GM23338 (cell line): ENCODE data around the gene BICDL1. TPM values are rescaled to one million over a fixed set of nuclear protein-coding genes. Genes with fewer than 3 reads are reported as not detected.
A peak's percentile ranks its signal among the peaks of the same experiment; 100 is the strongest.

Experiments
- ATAC-seq: fragments of 200-7000 bp; cut with Tn5 transposase; 3 replicates; pipeline ENCODE4 v1.9.1; 2020
- DNase-seq: peaks from one replicate; pipeline ENCODE4 v3.0.0-alpha.2; 2015; ENCODE audit warnings: low spot score
- H2AFZ ChIP-seq: fragments of 200-600 bp; sonication (generic); 2 replicates; pipeline ENCODE4 v1.8.0; 2016; ENCODE audit warnings: antibody characterized with exemption, mild to moderate bottlenecking, moderate library complexity
- H3F3A ChIP-seq: fragments of 200-600 bp; sonication (generic); replicated peaks from 2 replicates; pipeline ENCODE4 v1.8.0; 2017; ENCODE audit warnings: antibody characterized with exemption, mixed run types, low read depth
- H3K27ac ChIP-seq: fragments of 200-600 bp; sonication (generic); 2 replicates; pipeline ENCODE4 v1.6.1; 2016; ENCODE audit warnings: low read depth
- H3K27me3 ChIP-seq: fragments of 200-600 bp; sonication (generic); 2 replicates; pipeline ENCODE4 v1.8.0; 2016; ENCODE audit warnings: mild to moderate bottlenecking, mixed run types, moderate library complexity; ENCODE audit not compliant: insufficient read depth
- H3K36me3 ChIP-seq: fragments of 200-600 bp; sonication (generic); 2 replicates; pipeline ENCODE4 v1.8.0; 2016; ENCODE audit warnings: mild to moderate bottlenecking; ENCODE audit not compliant: insufficient read depth
- H3K4me1 ChIP-seq: fragments of 200-600 bp; sonication (generic); 2 replicates; pipeline ENCODE4 v1.8.0; 2016; ENCODE audit warnings: mild to moderate bottlenecking, moderate library complexity; ENCODE audit not compliant: insufficient read depth
- H3K4me2 ChIP-seq: fragments of 200-600 bp; sonication (generic); 2 replicates; pipeline ENCODE4 v1.7.1; 2017; ENCODE audit warnings: mixed run types
- H3K4me3 ChIP-seq: fragments of 200-600 bp; sonication (generic); 2 replicates; pipeline ENCODE4 v1.6.1; 2016; ENCODE audit warnings: mixed run types
- H3K79me2 ChIP-seq: fragments of 200-600 bp; sonication (generic); replicated peaks from 2 replicates; pipeline ENCODE4 v1.8.0; 2017; ENCODE audit warnings: mild to moderate bottlenecking; ENCODE audit not compliant: insufficient read depth
- H3K9me2 ChIP-seq: fragments of 200-600 bp; sonication (generic); 2 replicates; pipeline ENCODE4 v1.8.0; 2017; ENCODE audit not compliant: insufficient read depth
- H4K20me1 ChIP-seq: fragments of 200-600 bp; sonication (generic); replicated peaks from 2 replicates; pipeline ENCODE4 v1.8.0; 2017; ENCODE audit warnings: mild to moderate bottlenecking; ENCODE audit not compliant: insufficient read depth
- H3K27ac Mint-ChIP-seq: 2 replicates; pipeline ENCODE4 v1.8.0; 2020; ENCODE audit warnings: inconsistent platforms, mild to moderate bottlenecking, moderate library complexity, mixed read lengths
- H3K27me3 Mint-ChIP-seq: 3 replicates; pipeline ENCODE4 v1.8.0; 2022; ENCODE audit warnings: low read depth, mild to moderate bottlenecking, moderate library complexity, mixed read lengths, inconsistent platforms; ENCODE audit not compliant: insufficient read depth, poor library complexity
- H3K36me3 Mint-ChIP-seq: 3 replicates; pipeline ENCODE4 v1.8.0; 2021; ENCODE audit warnings: low read depth, mild to moderate bottlenecking, inconsistent platforms, moderate library complexity, mixed read lengths
- H3K4me1 Mint-ChIP-seq: 3 replicates; pipeline ENCODE4 v1.8.0; 2020; ENCODE audit warnings: mild to moderate bottlenecking, inconsistent platforms, mixed read lengths
- H3K4me3 Mint-ChIP-seq: 3 replicates; pipeline ENCODE4 v1.8.0; 2021; ENCODE audit warnings: moderate library complexity, mild to moderate bottlenecking, inconsistent platforms, mixed read lengths
- H3K9me3 Mint-ChIP-seq: 3 replicates; pipeline ENCODE4 v1.8.0; 2020; ENCODE audit warnings: moderate library complexity, mild to moderate bottlenecking, inconsistent platforms, mixed read lengths
- CREB1 ChIP-seq: fragments of 250-450 bp; sonication (Bioruptor Pico); IDR thresholded peaks from 2 replicates; pipeline ENCODE4 v1.5.0; 2020; ENCODE audit warnings: low read depth, mild to moderate bottlenecking, moderate library complexity
- EZH2 ChIP-seq: fragments of 200-600 bp; sonication (generic); IDR thresholded peaks from one replicate; pipeline ENCODE4 v1.8.0; 2017; ENCODE audit warnings: antibody characterized with exemption, mild to moderate bottlenecking, low read depth; ENCODE audit not compliant: unreplicated experiment
- EZH2phosphoT487 ChIP-seq: fragments of 200-600 bp; sonication (generic); IDR thresholded peaks from one replicate; pipeline ENCODE4 v1.8.1; 2018; ENCODE audit warnings: antibody characterized with exemption; ENCODE audit not compliant: unreplicated experiment
- JUNB ChIP-seq: IDR thresholded peaks from one replicate; pipeline ENCODE4 v1.6.1; 2016; ENCODE audit warnings: antibody characterized with exemption; ENCODE audit not compliant: unreplicated experiment
- NANOG ChIP-seq: IDR thresholded peaks from 2 replicates; pipeline ENCODE4 v1.6.1; 2016; ENCODE audit warnings: antibody characterized with exemption, borderline replicate concordance
- POLR2AphosphoS5 ChIP-seq: IDR thresholded peaks from 2 replicates; pipeline ENCODE4 v1.6.1; 2016; ENCODE audit warnings: antibody characterized with exemption, low read depth
- REST ChIP-seq: IDR thresholded peaks from one replicate; pipeline ENCODE4 v1.6.1; 2018; ENCODE audit warnings: antibody characterized with exemption; ENCODE audit not compliant: unreplicated experiment
- STAT1 ChIP-seq: IDR thresholded peaks from one replicate; pipeline ENCODE4 v1.6.1; 2016; ENCODE audit warnings: antibody characterized with exemption; ENCODE audit not compliant: unreplicated experiment
- ZNF114 ChIP-seq: fragments of 250-450 bp; sonication (Bioruptor Pico); IDR thresholded peaks from 2 replicates; pipeline ENCODE4 v1.5.0; 2020; ENCODE audit warnings: mild to moderate bottlenecking, moderate library complexity
- ZNF331 ChIP-seq: fragments of 250-450 bp; sonication (Bioruptor Pico); IDR thresholded peaks from 2 replicates; pipeline ENCODE4 v1.5.0; 2020; ENCODE audit warnings: low read depth, mild to moderate bottlenecking, moderate library complexity
- polyA plus RNA-seq: library from polyadenylated mRNA; unstranded; fragments of >200 nt; fragmentation: Nextera tagmentation; extraction: Ambion mirVana; gene quantifications from 2 replicates; pipeline ENCODE4 v1.2.1, GENCODE V29; 2016
- total RNA-seq: library from RNA; depleted of rRNA; stranded (reverse); fragments of >200 nt; shearing (Covaris generic); gene quantifications from 2 replicates; pipeline ENCODE4 v1.2.3, GENCODE V29; 2014
- TF ChIP-seq, protein P1 (sequence below), 2 experiments: fragments of 200-600 bp in 1 of 2; sonication (generic) in 1 of 2; conservative IDR thresholded peaks; 2 replicates each; pipeline versions ENCODE4 v1.5.1 to v1.6.1; 2016 to 2017; ENCODE audit warnings: antibody characterized with exemption in 2 of 2, low read depth in 2 of 2, mild to moderate bottlenecking in 2 of 2, moderate library complexity in 1 of 2

BICDL1 gene
- total and polyA plus RNA-seq, 2 experiments from 2014 or later = 14.0 to 25.7 TPM

DNA sequence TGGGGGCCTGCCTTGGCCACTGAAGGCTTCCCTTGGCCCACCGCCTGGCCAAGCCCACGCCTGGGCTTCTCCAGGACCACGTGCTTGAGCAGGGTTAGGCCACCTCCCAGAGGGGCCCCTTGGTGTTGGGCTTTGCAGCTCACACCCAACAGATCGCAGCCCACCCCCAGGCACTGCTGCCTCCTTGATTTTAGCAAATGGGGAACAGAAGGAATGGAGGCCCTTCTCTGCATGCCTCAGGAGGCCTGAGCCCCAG, 104.2 kb downstream of the BICDL1 start (continued):
- TF ChIP-seq EZH2 (no peak), ZNF114 (CRISPR knock-in tag) (no peak), NANOG (no peak)
- TF ChIP-seq, protein P1, sequence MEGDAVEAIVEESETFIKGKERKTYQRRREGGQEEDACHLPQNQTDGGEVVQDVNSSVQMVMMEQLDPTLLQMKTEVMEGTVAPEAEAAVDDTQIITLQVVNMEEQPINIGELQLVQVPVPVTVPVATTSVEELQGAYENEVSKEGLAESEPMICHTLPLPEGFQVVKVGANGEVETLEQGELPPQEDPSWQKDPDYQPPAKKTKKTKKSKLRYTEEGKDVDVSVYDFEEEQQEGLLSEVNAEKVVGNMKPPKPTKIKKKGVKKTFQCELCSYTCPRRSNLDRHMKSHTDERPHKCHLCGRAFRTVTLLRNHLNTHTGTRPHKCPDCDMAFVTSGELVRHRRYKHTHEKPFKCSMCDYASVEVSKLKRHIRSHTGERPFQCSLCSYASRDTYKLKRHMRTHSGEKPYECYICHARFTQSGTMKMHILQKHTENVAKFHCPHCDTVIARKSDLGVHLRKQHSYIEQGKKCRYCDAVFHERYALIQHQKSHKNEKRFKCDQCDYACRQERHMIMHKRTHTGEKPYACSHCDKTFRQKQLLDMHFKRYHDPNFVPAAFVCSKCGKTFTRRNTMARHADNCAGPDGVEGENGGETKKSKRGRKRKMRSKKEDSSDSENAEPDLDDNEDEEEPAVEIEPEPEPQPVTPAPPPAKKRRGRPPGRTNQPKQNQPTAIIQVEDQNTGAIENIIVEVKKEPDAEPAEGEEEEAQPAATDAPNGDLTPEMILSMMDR (conservative IDR thresholded peaks at IDR 0.05; ENCODE audit: low read depth in 2 of 2) = no peak

DNA sequence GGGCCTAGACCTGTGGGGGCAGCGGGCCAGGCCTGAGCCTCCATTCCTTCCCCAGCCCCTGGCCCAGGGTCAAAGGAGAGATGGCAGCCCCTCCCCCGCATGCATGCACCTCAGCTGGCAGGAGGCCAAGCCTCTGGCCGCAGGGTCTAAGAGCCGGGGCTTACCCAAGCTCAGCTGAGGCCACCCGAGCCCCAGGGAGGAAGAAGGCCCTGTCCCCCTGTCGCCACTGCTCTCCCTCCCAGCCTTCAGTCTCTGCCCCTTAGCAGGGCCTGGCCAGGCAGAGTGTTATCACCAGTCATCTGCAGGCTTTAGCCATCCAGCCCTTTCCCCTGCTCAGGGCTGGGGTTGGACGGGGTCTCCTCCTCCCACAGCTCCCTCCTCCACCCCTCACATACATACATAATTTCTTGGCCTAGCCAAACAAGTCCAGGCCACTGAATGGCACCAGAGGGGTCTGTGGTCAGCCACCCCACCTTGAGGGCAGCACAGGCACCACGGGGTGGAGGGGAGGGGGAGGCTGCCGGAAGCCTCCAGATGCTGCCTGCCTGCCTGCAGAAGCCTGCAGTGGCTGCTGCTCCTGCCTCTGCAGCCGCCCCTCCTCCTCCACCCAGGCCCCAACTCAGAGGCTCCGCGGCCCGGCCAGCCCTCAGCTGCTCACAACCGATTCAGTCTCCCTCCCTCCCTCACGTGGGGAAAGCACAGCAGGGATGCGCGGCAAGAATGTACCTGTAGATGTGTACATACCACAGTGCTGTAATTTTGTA, 104.7 kb downstream of the BICDL1 start:
- peaks cover 16% of the 10 kb centered on the region for H3K27me3 Mint-ChIP-seq
- DNase-seq = peak; percentile 89
- Histone ChIP-seq H3K36me3 (no peaks in the 10 kb centered on the region; the same call in 1 of the 2 replicates), H3K79me2 (no peaks in the 10 kb centered on the region), H3K9me2 (no peaks in the 10 kb centered on the region), H3K4me3 (peak overlapping the region; percentile 35; the same call in 1 of the 2 replicates), H2AFZ (no peak overlapping the region), H3K27me3 (no peaks in the 10 kb centered on the region), H4K20me1 (no peaks in the 10 kb centered on the region), H3K27ac (peak overlapping the region; percentile 95), H3K4me2 (peak overlapping the region; percentile 69), H3K4me1 (peaks cover 30% of the 10 kb centered on the region), H3F3A (peaks cover 13% of the 10 kb centered on the region)
- ATAC-seq = peak; percentile 86
- peaks cover 35% of the 10 kb centered on the region for H3K36me3 Mint-ChIP-seq
- H3K4me3 Mint-ChIP-seq = peak overlapping the region; percentile 41; the same call in 2 of the 3 replicates
- no peak for TF ChIP-seq EZH2phosphoT487
- TF ChIP-seq CREB1 = no peak
- TF ChIP-seq, protein P1 (conservative IDR thresholded peaks at IDR 0.05; ENCODE audit: low read depth in 2 of 2) = 0 out of 4 replicates have a peak, but pooled peaks of 1 of the 2 experiments have one; percentile 5
- peaks cover 64% of the 10 kb centered on the region for H3K4me1 Mint-ChIP-seq
- H3K27ac Mint-ChIP-seq = peak overlapping the region; percentile 94
- no peaks in the 10 kb centered on the region; the same call in 2 of the 3 replicates for H3K9me3 Mint-ChIP-seq

DNA sequence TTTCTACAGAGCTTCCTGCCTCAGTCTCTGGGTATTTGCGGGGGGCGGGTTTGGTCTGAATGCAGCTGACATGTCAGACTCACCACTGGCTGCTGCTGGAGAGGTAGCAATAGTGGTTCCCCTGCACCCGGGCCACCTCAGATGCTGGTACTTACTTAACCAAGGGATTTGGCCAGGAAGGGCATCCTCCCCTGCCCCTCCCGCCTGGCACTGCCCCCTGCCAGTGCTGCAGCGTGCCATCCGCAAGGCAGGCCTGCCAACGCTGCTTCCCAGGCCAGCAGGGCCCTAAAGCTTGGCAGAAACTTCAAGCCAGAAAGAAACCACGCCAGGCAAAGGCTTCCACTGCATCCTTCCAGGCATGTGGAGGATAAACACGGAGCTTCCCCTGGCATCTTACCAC, 105.4 kb downstream of the BICDL1 start:
- Histone ChIP-seq H3K27me3 (no peaks in the 10 kb centered on the region), H2AFZ (no peak overlapping the region), H3K9me2 (no peaks in the 10 kb centered on the region), H3K36me3 (no peaks in the 10 kb centered on the region; the same call in 1 of the 2 replicates), H3K4me2 (peak overlapping the region; percentile 69), H3K4me1 (peaks cover 30% of the 10 kb centered on the region), H4K20me1 (no peaks in the 10 kb centered on the region), H3K27ac (peak overlapping the region; percentile 95), H3K79me2 (no peaks in the 10 kb centered on the region), H3F3A (peaks cover 13% of the 10 kb centered on the region), H3K4me3 (no peak overlapping the region)
- peak; percentile 4; the same call in 2 of the 3 replicates for ATAC-seq
- no peak for DNase-seq
- peak overlapping the region; percentile 96 for H3K27ac Mint-ChIP-seq
- peak overlapping the region; percentile 29; the same call in 1 of the 3 replicates for H3K4me3 Mint-ChIP-seq
- no peaks in the 10 kb centered on the region for H3K9me3 Mint-ChIP-seq
- H3K27me3 Mint-ChIP-seq = peaks cover 12% of the 10 kb centered on the region
- peaks cover 31% of the 10 kb centered on the region for H3K36me3 Mint-ChIP-seq
- peaks cover 59% of the 10 kb centered on the region for H3K4me1 Mint-ChIP-seq
- TF ChIP-seq EZH2phosphoT487 = no peak
- TF ChIP-seq REST = no peak
- TF ChIP-seq NANOG = no peak
- TF ChIP-seq JUNB = no peak
- no peak for TF ChIP-seq ZNF114 (CRISPR knock-in tag)
- TF ChIP-seq STAT1 = no peak
- TF ChIP-seq, protein P1 (conservative IDR thresholded peaks at IDR 0.05; ENCODE audit: low read depth in 2 of 2) = no peak
- no peak for TF ChIP-seq POLR2AphosphoS5
- no peak for TF ChIP-seq ZNF331 (CRISPR knock-in tag)
- TF ChIP-seq CREB1 = no peak
